ENCODE measurements around the gene NPPC. TPM values are rescaled to one million over a fixed set of nuclear protein-coding genes. Genes with fewer than 3 reads are reported as not detected.
"Not testable (repeated sequence)": the region's sequence is repeated elsewhere in the genome, so short reads cannot be mapped to it uniquely, and the experiment has no call there.

The NPPC gene
- total and polyA plus RNA-seq, 4 experiments from 2014 or later, result not detected

GRCh38 chr2:231947112-231947511 is 20.9 kb upstream of the NPPC start:
- H3K36me3 ChIP-seq (ENCODE audit: insufficient read depth, low read length); H3K4me3 ChIP-seq (ENCODE audit: low read length in 2 of 2); POLR2A ChIA-PET (ENCODE audit: partially characterized antibody); H3K27ac ChIP-seq (ENCODE audit: low read depth, low read length); CTCF ChIA-PET (ENCODE audit: partially characterized antibody); H3K9me3 ChIP-seq (ENCODE audit: control insufficient read depth in 1 of 2, low read length in 2 of 2); DNase-seq; H3K9me3 Mint-ChIP-seq; H3K27me3 ChIP-seq (ENCODE audit: insufficient read depth, low read length); H3K36me3 Mint-ChIP-seq; intact Hi-C loops (cut with micrococcal nuclease); H3K4me3 Mint-ChIP-seq; H3K4me1 ChIP-seq (ENCODE audit: insufficient read depth, low read length); H3K4me1 Mint-ChIP-seq: not testable (repeated sequence)
- Mint-ChIP-seq H3K27me3 (peaks cover 5 to 15% of the 10 kb centered on the region in 2 donors), H3K27ac (peak overlapping the region in 1 of 7 donors; percentile 19)

- no peaks in the 10 kb centered on the region for H3K36me3 Mint-ChIP-seq
- Histone ChIP-seq H3K9me3 (ENCODE audit: control insufficient read depth in 1 of 2, low read length in 2 of 2) (no peaks in the 10 kb centered on the region), H3K36me3 (ENCODE audit: insufficient read depth, low read length) (no peaks in the 10 kb centered on the region), H3K4me1 (ENCODE audit: insufficient read depth, low read length) (no peaks in the 10 kb centered on the region), H3K27me3 (ENCODE audit: insufficient read depth, low read length) (no peaks in the 10 kb centered on the region), H3K27ac (ENCODE audit: low read depth, low read length) (no peak overlapping the region), H3K4me3 (ENCODE audit: low read length in 2 of 2) (no peak overlapping the region)
- peaks cover 0 to under 1% (median 0%) of the 10 kb centered on the region in 8 donors for H3K9me3 Mint-ChIP-seq
- no peak for DNase-seq
- ChIA-PET CTCF (ENCODE audit: partially characterized antibody) (no interaction called here), POLR2A (ENCODE audit: partially characterized antibody) (no interaction called here)
- no peak overlapping the region for H3K27ac Mint-ChIP-seq
- H3K4me1 Mint-ChIP-seq, result no peaks in the 10 kb centered on the region
- H3K27me3 Mint-ChIP-seq, result peaks cover 5 to 9% of the 10 kb centered on the region in 2 donors
- no peak overlapping the region for H3K4me3 Mint-ChIP-seq
- intact Hi-C loops (cut with micrococcal nuclease), result no loop called here
Measured at GRCh38 chr2:231946241-231946814, 20.1 kb upstream of the NPPC start.

GRCh38 chr2:231942180-231942579 is 16.0 kb upstream of the NPPC start:
- Histone ChIP-seq H3K27ac (ENCODE audit: low read depth, low read length) (no peak overlapping the region), H3K4me1 (ENCODE audit: insufficient read depth, low read length) (no peaks in the 10 kb centered on the region), H3K27me3 (ENCODE audit: insufficient read depth, low read length) (no peaks in the 10 kb centered on the region), H3K9me3 (ENCODE audit: control insufficient read depth in 1 of 2, low read length in 2 of 2) (no peaks in the 10 kb centered on the region), H3K36me3 (ENCODE audit: insufficient read depth, low read length) (no peaks in the 10 kb centered on the region), H3K4me3 (ENCODE audit: low read length in 2 of 2) (no peak overlapping the region)
- Mint-ChIP-seq H3K27me3 (peaks cover 3 to 7% of the 10 kb centered on the region in 2 donors), H3K4me3 (no peak overlapping the region), H3K4me1 (no peaks in the 10 kb centered on the region), H3K36me3 (no peaks in the 10 kb centered on the region), H3K27ac (no peak overlapping the region), H3K9me3 (peaks cover 0 to 3% (median 0%) of the 10 kb centered on the region in 8 donors)
- no peak for DNase-seq
- intact Hi-C loops (cut with micrococcal nuclease), result no loop called here
- ChIA-PET POLR2A (ENCODE audit: partially characterized antibody) (no interaction called here), CTCF (ENCODE audit: partially characterized antibody) (no interaction called here)

GRCh38 chr2:231941673-231942072 is 15.5 kb upstream of the NPPC start:
- Histone ChIP-seq H3K4me3 (ENCODE audit: low read length in 2 of 2) (no peak overlapping the region), H3K27me3 (ENCODE audit: insufficient read depth, low read length) (no peaks in the 10 kb centered on the region), H3K4me1 (ENCODE audit: insufficient read depth, low read length) (no peaks in the 10 kb centered on the region), H3K9me3 (ENCODE audit: control insufficient read depth in 1 of 2, low read length in 2 of 2) (no peaks in the 10 kb centered on the region), H3K27ac (ENCODE audit: low read depth, low read length) (no peak overlapping the region), H3K36me3 (ENCODE audit: insufficient read depth, low read length) (no peaks in the 10 kb centered on the region)
- ChIA-PET CTCF (ENCODE audit: partially characterized antibody) (no interaction called here), POLR2A (ENCODE audit: partially characterized antibody) (no interaction called here)
- Mint-ChIP-seq H3K36me3 (no peaks in the 10 kb centered on the region), H3K4me3 (no peak overlapping the region), H3K9me3 (peaks cover 0 to 3% (median 0%) of the 10 kb centered on the region in 8 donors), H3K27ac (no peak overlapping the region), H3K27me3 (peaks cover 3 to 7% of the 10 kb centered on the region in 2 donors), H3K4me1 (no peaks in the 10 kb centered on the region)
- intact Hi-C loops (cut with micrococcal nuclease), result no loop called here
- DNase-seq, result no peak

- no peak overlapping the region for H3K27ac ChIP-seq (ENCODE audit: low read depth, low read length)
- Mint-ChIP-seq H3K9me3 (peaks cover 0 to 3% (median 0%) of the 10 kb centered on the region in 8 donors), H3K4me3 (no peak overlapping the region), H3K27me3 (peaks cover 3 to 7% of the 10 kb centered on the region in 2 donors), H3K27ac (no peak overlapping the region), H3K4me1 (no peaks in the 10 kb centered on the region), H3K36me3 (no peaks in the 10 kb centered on the region)
- ChIA-PET CTCF (ENCODE audit: partially characterized antibody) (no interaction called here), POLR2A (ENCODE audit: partially characterized antibody) (no interaction called here)
- H3K36me3 ChIP-seq (ENCODE audit: insufficient read depth, low read length), result no peaks in the 10 kb centered on the region
- intact Hi-C loops (cut with micrococcal nuclease), result no loop called here
- H3K4me1 ChIP-seq (ENCODE audit: insufficient read depth, low read length), result no peaks in the 10 kb centered on the region
- no peak for DNase-seq
- H3K9me3 ChIP-seq (ENCODE audit: control insufficient read depth in 1 of 2, low read length in 2 of 2), result no peaks in the 10 kb centered on the region
- H3K4me3 ChIP-seq (ENCODE audit: low read length in 2 of 2), result no peak overlapping the region
- H3K27me3 ChIP-seq (ENCODE audit: insufficient read depth, low read length), result no peaks in the 10 kb centered on the region
Measured at GRCh38 chr2:231940795-231941194, 14.6 kb upstream of the NPPC start.

GRCh38 chr2:231939022-231939421 is 12.8 kb upstream of the NPPC start:
- ChIA-PET POLR2A (ENCODE audit: partially characterized antibody) (interaction anchor here (0.6 kb wide), 1 partner anchor 21 kb away, joined by 3 read pairs; no protein-coding TSS in a partner anchor), CTCF (ENCODE audit: partially characterized antibody) (no interaction called here)
- Mint-ChIP-seq H3K36me3 (no peaks in the 10 kb centered on the region), H3K9me3 (peaks cover 0 to 3% (median 0%) of the 10 kb centered on the region in 8 donors), H3K4me3 (no peak overlapping the region), H3K4me1 (no peaks in the 10 kb centered on the region), H3K27me3 (peaks cover 2 to 6% of the 10 kb centered on the region in 2 donors), H3K27ac (no peak overlapping the region)
- no peaks in the 10 kb centered on the region for H3K36me3 ChIP-seq (ENCODE audit: insufficient read depth, low read length)
- no peaks in the 10 kb centered on the region for H3K4me1 ChIP-seq (ENCODE audit: insufficient read depth, low read length)
- DNase-seq, result no peak
- intact Hi-C loops (cut with micrococcal nuclease), result no loop called here
- no peaks in the 10 kb centered on the region for H3K27me3 ChIP-seq (ENCODE audit: insufficient read depth, low read length)
- no peaks in the 10 kb centered on the region for H3K9me3 ChIP-seq (ENCODE audit: control insufficient read depth in 1 of 2, low read length in 2 of 2)
- H3K4me3 ChIP-seq (ENCODE audit: low read length in 2 of 2), result no peak overlapping the region
- no peak overlapping the region for H3K27ac ChIP-seq (ENCODE audit: low read depth, low read length)

GRCh38 chr2:231937057-231937456 is 10.9 kb upstream of the NPPC start:
- Histone ChIP-seq H3K36me3 (ENCODE audit: insufficient read depth, low read length) (no peaks in the 10 kb centered on the region), H3K4me1 (ENCODE audit: insufficient read depth, low read length) (no peaks in the 10 kb centered on the region), H3K9me3 (ENCODE audit: control insufficient read depth in 1 of 2, low read length in 2 of 2) (no peaks in the 10 kb centered on the region), H3K27me3 (ENCODE audit: insufficient read depth, low read length) (no peaks in the 10 kb centered on the region), H3K4me3 (ENCODE audit: low read length in 2 of 2) (no peak overlapping the region), H3K27ac (ENCODE audit: low read depth, low read length) (no peak overlapping the region)
- no peak overlapping the region for H3K27ac Mint-ChIP-seq
- no peak for DNase-seq
- H3K4me1 Mint-ChIP-seq, result no peaks in the 10 kb centered on the region
- CTCF ChIA-PET (ENCODE audit: partially characterized antibody), result no interaction called here
- intact Hi-C loops (cut with micrococcal nuclease), result no loop called here
- POLR2A ChIA-PET (ENCODE audit: partially characterized antibody), result no interaction called here
- peaks cover 0 to 3% (median 0%) of the 10 kb centered on the region in 8 donors for H3K9me3 Mint-ChIP-seq
- no peaks in the 10 kb centered on the region for H3K36me3 Mint-ChIP-seq
- H3K27me3 Mint-ChIP-seq, result peaks cover 2% of the 10 kb centered on the region in 2 donors
- no peak overlapping the region for H3K4me3 Mint-ChIP-seq

- ChIA-PET CTCF (ENCODE audit: partially characterized antibody) (no interaction called here), POLR2A (ENCODE audit: partially characterized antibody) (no interaction called here)
- Mint-ChIP-seq H3K27ac (no peak overlapping the region), H3K9me3 (peaks cover 0 to 3% (median 0%) of the 10 kb centered on the region in 8 donors), H3K4me1 (no peaks in the 10 kb centered on the region), H3K36me3 (no peaks in the 10 kb centered on the region), H3K4me3 (no peak overlapping the region), H3K27me3 (peaks cover 2% of the 10 kb centered on the region in 2 donors)
- no peak overlapping the region for H3K4me3 ChIP-seq (ENCODE audit: low read length in 2 of 2)
- H3K4me1 ChIP-seq (ENCODE audit: insufficient read depth, low read length), result no peaks in the 10 kb centered on the region
- H3K9me3 ChIP-seq (ENCODE audit: control insufficient read depth in 1 of 2, low read length in 2 of 2), result no peaks in the 10 kb centered on the region
- DNase-seq, result no peak
- no peaks in the 10 kb centered on the region for H3K27me3 ChIP-seq (ENCODE audit: insufficient read depth, low read length)
- H3K36me3 ChIP-seq (ENCODE audit: insufficient read depth, low read length), result no peaks in the 10 kb centered on the region
- intact Hi-C loops (cut with micrococcal nuclease), result no loop called here
- no peak overlapping the region for H3K27ac ChIP-seq (ENCODE audit: low read depth, low read length)
Measured at GRCh38 chr2:231936491-231936890, 10.3 kb upstream of the NPPC start.
